GM21381 (cell line): ENCODE data around the gene CXCL12.

Source experiments
- ATAC-seq: cut with Tn5 transposase; IDR thresholded peaks from one replicate; pipeline ENCODE4 v1.9.1; 2021; ENCODE audit warnings: mild to moderate bottlenecking, moderate library complexity; ENCODE audit not compliant: unreplicated experiment

The CXCL12 gene

GRCh38 chr10:44385696-44386441, 972 bp upstream of the CXCL12 start:
- no peak for ATAC-seq

DNA sequence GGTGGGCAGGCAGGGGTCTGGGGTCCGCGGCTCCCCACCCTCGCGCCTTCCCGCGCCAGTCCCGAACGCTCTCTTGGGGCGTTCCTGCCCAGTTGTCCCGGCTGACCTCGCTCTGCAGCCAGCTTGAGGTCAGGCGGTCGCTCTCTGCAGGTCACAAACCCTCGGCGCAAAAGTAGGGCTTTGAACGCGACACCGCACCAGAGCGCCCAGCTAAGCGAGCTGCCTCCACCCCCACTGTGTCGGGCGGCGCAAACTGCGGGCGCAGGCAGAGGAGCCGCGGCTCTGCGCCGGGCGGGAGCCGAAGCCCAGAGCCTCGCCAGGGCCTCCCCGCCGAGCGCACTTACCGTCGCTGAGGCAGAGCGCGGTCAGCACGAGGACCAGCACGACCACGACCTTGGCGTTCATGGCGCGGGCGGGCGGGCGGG, 284 bp downstream of the CXCL12 start:
- ATAC-seq = no peak

- ATAC-seq = no peak
Observed at GRCh38 chr10:44383749-44384600, 922 bp downstream of the CXCL12 start.

DNA sequence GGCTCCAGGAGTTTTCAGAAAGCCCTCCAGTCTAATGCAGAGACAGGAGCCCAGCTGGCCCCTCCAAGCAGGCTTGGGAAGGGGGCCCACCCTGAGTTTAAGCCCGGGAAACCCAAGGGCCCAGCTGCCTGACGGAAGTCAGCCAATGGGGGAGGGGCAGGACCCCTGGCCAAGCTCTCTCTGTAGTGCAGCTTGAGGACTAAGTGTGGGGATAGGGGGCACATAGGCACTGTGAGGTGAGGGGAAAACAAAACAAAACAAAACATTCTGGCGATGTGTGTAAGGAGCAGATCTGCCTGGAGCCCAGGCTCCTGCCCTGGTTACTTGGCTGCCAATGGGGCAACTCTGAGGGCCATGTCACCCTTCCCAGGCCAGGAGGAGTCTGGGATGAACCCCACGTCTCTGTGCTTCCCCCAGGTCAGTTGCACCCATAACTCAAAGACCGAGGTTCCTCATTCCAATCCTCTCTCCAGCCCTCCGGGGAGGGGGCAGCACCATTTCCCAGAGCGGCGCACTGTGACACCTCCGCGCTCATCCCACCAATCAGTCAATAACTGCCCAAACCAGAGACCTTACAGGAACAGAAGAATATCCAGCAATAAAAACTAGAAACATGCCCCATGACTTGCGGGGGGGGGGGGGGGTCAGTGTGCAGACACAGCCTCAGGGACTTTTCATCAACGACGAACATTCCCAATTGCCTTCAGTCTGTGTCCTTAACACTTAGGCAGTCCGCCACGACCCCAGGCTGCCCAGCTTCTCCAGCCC, 1.7 kb downstream of the CXCL12 start:
- ATAC-seq = no peak

- ATAC-seq = no peak
Observed at GRCh38 chr10:44382131-44382858, 2.6 kb downstream of the CXCL12 start.

- no peak for ATAC-seq
Observed at GRCh38 chr10:44380829-44381600, 3.9 kb downstream of the CXCL12 start.

- ATAC-seq = no peak
Observed at GRCh38 chr10:44379907-44380306, 5.0 kb downstream of the CXCL12 start.

DNA sequence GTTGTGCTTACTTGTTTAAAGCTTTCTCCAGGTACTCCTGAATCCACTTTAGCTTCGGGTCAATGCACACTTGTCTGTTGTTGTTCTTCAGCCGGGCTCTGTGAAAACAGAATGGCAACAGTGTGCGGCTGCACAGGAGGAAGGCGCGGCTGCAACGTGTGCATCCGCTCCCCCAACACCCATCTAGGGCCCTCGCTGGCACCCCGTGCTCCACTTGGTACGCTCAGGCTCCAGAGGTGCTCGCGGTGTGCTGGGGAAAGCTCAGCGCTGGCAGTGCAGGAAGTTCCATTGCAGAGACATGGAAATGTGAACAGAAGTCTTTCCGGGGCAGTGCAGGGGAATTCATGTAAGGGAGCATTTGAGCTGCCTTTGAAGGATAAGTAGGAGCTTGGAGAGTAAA, 6.3 kb downstream of the CXCL12 start:
- no peak for ATAC-seq

DNA sequence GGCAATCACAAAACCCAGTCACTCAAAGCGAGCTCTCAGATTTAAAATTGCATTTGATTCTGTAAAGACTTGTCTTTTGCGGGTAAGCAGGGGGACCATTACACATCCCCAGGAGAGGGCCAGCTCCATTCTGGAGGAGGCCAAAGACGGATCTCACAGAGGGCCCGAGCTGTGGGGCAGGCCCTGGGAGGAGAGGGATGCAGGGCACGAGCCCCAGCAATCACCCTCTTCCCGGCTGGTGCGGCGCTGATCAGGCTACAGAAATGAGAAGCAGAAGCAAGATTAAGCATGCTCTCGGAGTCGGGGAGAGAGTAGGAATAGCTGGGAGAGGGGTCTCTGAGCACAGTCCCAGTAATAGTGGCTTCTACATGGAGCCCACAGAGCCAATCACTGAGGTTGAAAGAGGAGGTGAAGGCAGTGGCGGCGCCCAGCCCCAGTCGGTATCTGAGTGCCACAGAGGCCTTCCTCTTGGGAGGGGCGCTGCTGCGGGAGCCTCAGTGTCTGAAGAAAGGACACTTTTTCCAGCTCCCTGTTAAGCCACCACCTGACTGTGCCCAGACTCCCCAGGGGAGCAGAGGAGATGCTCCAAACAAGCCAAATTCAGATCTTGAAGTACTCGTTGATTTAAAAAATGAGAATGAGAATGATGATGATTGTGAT, 7.1 kb downstream of the CXCL12 start:
- ATAC-seq = no peak

GRCh38 chr10:44376472-44377099, 8.3 kb downstream of the CXCL12 start:
- no peak for ATAC-seq

DNA sequence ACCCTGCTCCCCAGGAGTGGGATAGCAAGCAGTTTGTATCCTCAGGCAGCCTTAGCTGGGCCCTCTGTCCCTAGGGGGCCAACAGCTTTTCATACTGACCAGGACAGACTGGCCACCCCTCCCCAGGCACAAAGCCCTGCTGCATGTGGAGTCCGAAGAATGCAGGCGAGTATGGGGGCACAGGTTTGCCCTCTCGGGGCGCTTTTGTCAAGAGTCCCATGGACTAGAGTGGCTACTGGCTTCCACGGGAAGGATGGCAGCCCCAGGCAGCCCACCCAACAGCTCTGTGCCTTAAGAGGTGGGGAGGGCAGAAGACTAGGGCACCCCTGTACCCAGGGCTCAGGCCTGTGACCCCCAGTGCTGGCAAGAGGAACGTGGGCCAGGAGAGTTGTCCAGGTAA, 10.7 kb downstream of the CXCL12 start:
- no peak for ATAC-seq

GRCh38 chr10:44373341-44373995, 11.4 kb downstream of the CXCL12 start:
- no peak for ATAC-seq

- ATAC-seq = no peak
Observed at GRCh38 chr10:44372181-44372580, 12.7 kb downstream of the CXCL12 start.

- no peak for ATAC-seq
Observed at GRCh38 chr10:44370731-44371248, 14.1 kb downstream of the CXCL12 start.

GRCh38 chr10:44369854-44370253, 15.0 kb downstream of the CXCL12 start:
- no peak for ATAC-seq

DNA sequence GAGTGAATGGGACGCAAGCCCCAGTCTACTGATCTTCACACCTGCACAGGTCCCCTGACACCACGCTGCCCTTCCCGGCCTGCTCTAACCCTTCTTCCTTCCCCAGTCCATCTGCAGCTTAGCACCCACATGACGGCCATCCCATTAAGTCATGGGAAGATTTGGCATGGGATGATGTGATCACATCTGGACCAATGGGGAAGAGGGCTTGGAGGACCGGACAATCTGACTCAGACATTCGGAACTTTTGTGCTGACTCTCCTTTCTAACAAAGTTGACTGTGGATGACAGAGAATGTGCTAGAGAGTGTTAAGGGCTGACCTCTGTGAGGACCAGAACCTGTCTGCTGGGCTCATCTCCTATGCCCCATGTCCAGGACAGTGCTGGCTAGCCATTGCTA, 15.6 kb downstream of the CXCL12 start:
- no peak for ATAC-seq

GRCh38 chr10:44368637-44369036, 16.3 kb downstream of the CXCL12 start:
- no peak for ATAC-seq

DNA sequence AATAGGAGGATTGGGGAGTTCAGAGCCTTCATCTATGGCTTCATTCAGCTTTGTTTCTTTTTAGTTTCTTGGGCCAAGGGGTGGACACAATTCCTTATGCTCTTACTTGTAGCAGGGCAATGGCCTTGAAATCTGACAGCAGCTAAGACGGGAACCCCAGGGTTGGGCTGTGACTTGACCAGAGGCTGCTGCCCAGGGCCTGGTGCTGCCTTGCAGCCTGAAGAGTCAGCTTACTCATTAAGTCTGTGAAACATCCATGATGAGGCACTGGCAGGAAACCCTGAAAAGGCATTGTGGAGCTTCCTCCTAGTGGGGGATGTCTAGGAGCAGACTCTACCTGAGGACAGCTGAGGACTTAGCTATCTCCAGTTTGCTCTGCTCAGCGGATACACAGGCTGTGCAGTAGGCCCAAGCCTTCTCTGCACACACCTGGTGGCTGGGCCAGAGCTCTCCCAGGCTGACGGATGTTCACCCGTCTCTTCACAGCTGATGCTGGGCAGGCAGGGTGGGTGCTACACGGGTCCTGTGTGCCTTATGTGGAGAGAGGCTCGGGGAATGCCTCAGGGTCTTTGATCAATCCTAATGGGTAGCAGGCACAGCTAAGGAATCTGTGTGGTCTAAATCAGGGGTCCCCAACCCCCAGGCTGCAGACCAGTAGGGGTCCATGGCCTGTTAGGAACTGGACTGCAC, 17.8 kb downstream of the CXCL12 start:
- ATAC-seq = no peak
